Uterus (tissue), 4 donors: Measurements from ENCODE around the gene CDC73. TPM values are rescaled to one million over a fixed set of nuclear protein-coding genes. Genes with fewer than 3 reads are reported as not detected.
"Not testable (repeated sequence)": the region's sequence is repeated elsewhere in the genome, so short reads cannot be mapped to it uniquely, and the experiment has no call there.

Source experiments
- DNase-seq, 2 donors: peaks; one replicate each; pipeline ENCODE4 v3.0.0-alpha.2; 2019 to 2020
- H3K27ac ChIP-seq, 2 donors: fragments of 200-600 bp; sonication (generic); 1 replicate in 1 of 2; 2 replicates in 1 of 2; pipeline ENCODE4 v1.5.1; 2016 to 2018
- H3K27me3 ChIP-seq, 2 donors: fragments of 200-600 bp; sonication (generic); one replicate each; pipeline ENCODE4 v1.5.1; 2018 to 2019; ENCODE audit warnings: control low read depth in 1 of 2
- H3K36me3 ChIP-seq, 2 donors: fragments of 200-600 bp; sonication (generic); one replicate each; pipeline ENCODE4 v1.5.1; 2019; ENCODE audit warnings: control low read depth in 1 of 2
- H3K4me1 ChIP-seq, 2 donors: fragments of 200-600 bp; sonication (generic); one replicate each; pipeline ENCODE4 v1.5.1; 2018 to 2019; ENCODE audit warnings: control low read depth in 1 of 2
- H3K4me3 ChIP-seq, 2 donors: fragments of 200-600 bp; sonication (generic); 1 replicate in 1 of 2; 2 replicates in 1 of 2; pipeline ENCODE4 v1.5.1; 2018 to 2019; ENCODE audit warnings: mild to moderate bottlenecking in 1 of 2
- H3K9me3 ChIP-seq, 2 donors: fragments of 200-600 bp; sonication (generic); one replicate each; pipeline ENCODE4 v1.5.1; 2019; ENCODE audit warnings: control low read depth in 1 of 2
- CTCF ChIP-seq, 4 experiments: fragments of 200-600 bp in 2 of 4; fragments of 450-650 bp in 2 of 4; sonication (generic) in 2 of 4; IDR thresholded peaks; one replicate each; pipeline ENCODE4 v1.5.1; 2016 to 2019; ENCODE audit warnings: antibody characterized with exemption in 4 of 4, mild to moderate bottlenecking in 2 of 4, moderate library complexity in 1 of 4
- POLR2A ChIP-seq, 2 donors: fragments of 450-650 bp; IDR thresholded peaks; one replicate each; pipeline ENCODE4 v1.6.1; 2016; ENCODE audit warnings: antibody characterized with exemption in 2 of 2, mild to moderate bottlenecking in 1 of 2, moderate library complexity in 1 of 2
- intact Hi-C: fragments of 100-400 bp; cut with DNase I; formaldehyde crosslinking; loops from one replicate; pipeline ENCODE4 v1.15.1; 2023; ENCODE audit warnings: low total_unique reads
- total RNA-seq, 4 donors: library from RNA; depleted of rRNA in 3 of 4; stranded (reverse); fragments of >200 nt in 3 of 4; gene quantifications; one replicate each; pipeline versions ENCODE4 v1.1.0 to v1.2.4, GENCODE V29; 2014 to 2023
- donor health status: DM: yes; HTN: yes; CAD: no.

CDC73 gene
- total RNA-seq, 4 donors from 2014 or later, result 14.6 to 64.7 (median 56.0) TPM

GRCh38 chr1:193221651-193222050, 99.8 kb downstream of the CDC73 start:
- no peak overlapping the region for H3K27ac ChIP-seq
- no peaks in the 10 kb centered on the region for H3K9me3 ChIP-seq
- TF ChIP-seq CTCF (IDR thresholded peaks at IDR 0.05) (no peak), POLR2A (IDR thresholded peaks at IDR 0.05) (no peak)
- H3K27me3 ChIP-seq, result no peaks in the 10 kb centered on the region
- H3K4me1 ChIP-seq, result no peaks in the 10 kb centered on the region
- DNase-seq, result no peak
- no peaks in the 10 kb centered on the region for H3K36me3 ChIP-seq
- no peak overlapping the region for H3K4me3 ChIP-seq
- intact Hi-C loops, result no loop called here

- Histone ChIP-seq H3K4me1 (no peaks in the 10 kb centered on the region), H3K27ac (no peak overlapping the region), H3K4me3 (no peak overlapping the region), H3K9me3 (no peaks in the 10 kb centered on the region), H3K27me3 (no peaks in the 10 kb centered on the region), H3K36me3 (no peaks in the 10 kb centered on the region)
- TF ChIP-seq POLR2A (IDR thresholded peaks at IDR 0.05) (no peak), CTCF (IDR thresholded peaks at IDR 0.05) (no peak)
- no peak for DNase-seq
- intact Hi-C loops, result no loop called here
Measured at GRCh38 chr1:193222056-193222615, 100.3 kb downstream of the CDC73 start.

DNA sequence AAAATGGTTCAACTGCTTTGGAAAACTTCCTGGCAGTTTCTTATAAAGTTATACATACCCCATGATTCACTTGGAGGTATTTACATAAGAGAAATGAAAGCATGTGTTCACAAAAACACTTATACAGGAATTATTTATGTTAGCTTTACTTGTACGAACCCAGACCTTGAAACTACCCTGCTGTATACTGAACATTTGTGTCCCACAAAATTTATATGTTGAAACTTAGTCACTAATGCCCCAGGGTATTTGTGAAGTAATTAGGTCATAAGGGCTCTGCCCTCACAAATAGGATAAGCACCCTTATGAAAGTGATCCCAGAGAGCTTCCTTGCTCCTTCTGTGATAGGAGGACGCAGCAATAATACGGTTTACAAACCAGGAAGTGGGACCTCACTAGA, 107.3 kb downstream of the CDC73 start:
- Histone ChIP-seq H3K4me1 (no peaks in the 10 kb centered on the region), H3K27me3 (no peaks in the 10 kb centered on the region), H3K9me3 (no peaks in the 10 kb centered on the region), H3K36me3 (no peaks in the 10 kb centered on the region), H3K4me3 (no peak overlapping the region), H3K27ac (no peak overlapping the region)
- no peak for TF ChIP-seq CTCF (IDR thresholded peaks at IDR 0.05)
- intact Hi-C loops, result no loop called here
- DNase-seq, result no peak

DNA sequence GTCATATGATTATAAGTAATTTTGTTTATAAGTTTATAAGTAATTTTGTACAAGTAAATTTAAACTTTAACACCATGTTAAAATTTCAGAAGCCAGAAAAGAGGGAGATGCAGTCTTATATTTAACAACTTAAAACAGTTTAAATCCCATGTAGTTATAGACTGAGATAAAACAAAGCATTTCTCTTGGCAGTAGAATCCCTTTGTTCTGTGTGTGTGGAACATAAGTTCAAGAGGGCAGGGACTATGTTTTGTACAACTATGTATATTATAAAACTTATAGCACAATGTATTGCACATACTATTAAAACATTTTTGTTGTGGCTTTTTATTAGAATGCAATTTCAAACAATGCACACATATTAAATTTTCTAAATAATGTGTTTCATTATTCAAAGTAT, 109.3 kb downstream of the CDC73 start:
- H3K4me1 ChIP-seq, H3K4me3 ChIP-seq, H3K27me3 ChIP-seq, H3K9me3 ChIP-seq, intact Hi-C loops, H3K27ac ChIP-seq, H3K36me3 ChIP-seq, DNase-seq: not testable (repeated sequence)

DNA sequence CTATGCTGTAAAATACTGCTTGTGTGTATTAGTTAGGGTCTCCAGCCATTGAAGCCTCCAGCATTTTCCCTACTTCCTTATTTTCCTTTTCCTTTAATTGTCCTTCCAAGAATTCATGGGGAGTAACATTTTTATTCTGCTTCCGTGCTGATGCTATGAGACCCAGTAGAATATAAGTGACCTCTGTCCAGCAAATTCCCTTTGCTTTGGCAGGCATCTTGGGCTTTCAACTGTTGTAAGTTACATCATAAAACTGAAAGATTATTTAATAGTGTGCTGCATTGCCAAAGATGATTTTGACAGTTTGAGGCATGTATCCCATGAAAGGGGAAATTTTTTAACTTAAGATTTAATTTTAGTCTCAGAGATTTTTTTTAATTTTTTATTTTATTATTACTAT, 112.7 kb downstream of the CDC73 start:
- Histone ChIP-seq H3K36me3 (no peaks in the 10 kb centered on the region), H3K27ac (no peak overlapping the region), H3K9me3 (no peaks in the 10 kb centered on the region), H3K4me3 (no peak overlapping the region), H3K27me3 (no peaks in the 10 kb centered on the region), H3K4me1 (no peaks in the 10 kb centered on the region)
- no peak for DNase-seq
- TF ChIP-seq CTCF (IDR thresholded peaks at IDR 0.05), result no peak
- no peak for TF ChIP-seq POLR2A (IDR thresholded peaks at IDR 0.05)
- intact Hi-C loops, result no loop called here

- no peaks in the 10 kb centered on the region for H3K36me3 ChIP-seq
- no peaks in the 10 kb centered on the region for H3K9me3 ChIP-seq
- intact Hi-C loops, result no loop called here
- TF ChIP-seq POLR2A (IDR thresholded peaks at IDR 0.05) (no peak), CTCF (IDR thresholded peaks at IDR 0.05) (no peak)
- no peak for DNase-seq
- H3K4me3 ChIP-seq, result no peak overlapping the region
- H3K27ac ChIP-seq, result no peak overlapping the region
- H3K27me3 ChIP-seq, result no peaks in the 10 kb centered on the region
- no peaks in the 10 kb centered on the region for H3K4me1 ChIP-seq
Measured at GRCh38 chr1:193237381-193237978, 115.6 kb downstream of the CDC73 start.
